ENCODE results near the gene ZNF280D.

ZNF280D gene

DNA sequence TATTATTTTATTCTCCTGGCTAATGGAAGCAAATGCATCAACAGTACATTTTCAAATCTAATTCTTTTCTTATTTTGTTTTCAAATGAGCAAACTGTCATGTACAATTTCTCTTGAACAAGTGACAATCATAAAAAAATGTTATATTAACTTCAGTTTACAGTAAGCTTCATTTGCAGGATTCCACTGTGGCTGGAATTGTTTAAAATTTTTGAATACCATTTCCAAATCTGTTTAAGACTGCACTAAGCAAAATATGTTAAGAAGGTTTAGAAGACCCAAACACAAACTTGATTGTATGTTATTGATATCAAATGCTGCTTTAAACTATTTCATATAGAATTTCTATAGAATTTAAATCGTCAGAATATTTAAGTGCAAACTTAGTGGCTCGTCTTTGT lies 92.8 kb downstream of the ZNF280D start:
- no peak for DNase-seq (ENCODE audit: extremely low read depth, low read depth)
- TF ChIP-seq, protein P1, sequence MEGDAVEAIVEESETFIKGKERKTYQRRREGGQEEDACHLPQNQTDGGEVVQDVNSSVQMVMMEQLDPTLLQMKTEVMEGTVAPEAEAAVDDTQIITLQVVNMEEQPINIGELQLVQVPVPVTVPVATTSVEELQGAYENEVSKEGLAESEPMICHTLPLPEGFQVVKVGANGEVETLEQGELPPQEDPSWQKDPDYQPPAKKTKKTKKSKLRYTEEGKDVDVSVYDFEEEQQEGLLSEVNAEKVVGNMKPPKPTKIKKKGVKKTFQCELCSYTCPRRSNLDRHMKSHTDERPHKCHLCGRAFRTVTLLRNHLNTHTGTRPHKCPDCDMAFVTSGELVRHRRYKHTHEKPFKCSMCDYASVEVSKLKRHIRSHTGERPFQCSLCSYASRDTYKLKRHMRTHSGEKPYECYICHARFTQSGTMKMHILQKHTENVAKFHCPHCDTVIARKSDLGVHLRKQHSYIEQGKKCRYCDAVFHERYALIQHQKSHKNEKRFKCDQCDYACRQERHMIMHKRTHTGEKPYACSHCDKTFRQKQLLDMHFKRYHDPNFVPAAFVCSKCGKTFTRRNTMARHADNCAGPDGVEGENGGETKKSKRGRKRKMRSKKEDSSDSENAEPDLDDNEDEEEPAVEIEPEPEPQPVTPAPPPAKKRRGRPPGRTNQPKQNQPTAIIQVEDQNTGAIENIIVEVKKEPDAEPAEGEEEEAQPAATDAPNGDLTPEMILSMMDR (IDR thresholded peaks at IDR 0.05; ENCODE audit: low read depth, low read length): no peak

DNA sequence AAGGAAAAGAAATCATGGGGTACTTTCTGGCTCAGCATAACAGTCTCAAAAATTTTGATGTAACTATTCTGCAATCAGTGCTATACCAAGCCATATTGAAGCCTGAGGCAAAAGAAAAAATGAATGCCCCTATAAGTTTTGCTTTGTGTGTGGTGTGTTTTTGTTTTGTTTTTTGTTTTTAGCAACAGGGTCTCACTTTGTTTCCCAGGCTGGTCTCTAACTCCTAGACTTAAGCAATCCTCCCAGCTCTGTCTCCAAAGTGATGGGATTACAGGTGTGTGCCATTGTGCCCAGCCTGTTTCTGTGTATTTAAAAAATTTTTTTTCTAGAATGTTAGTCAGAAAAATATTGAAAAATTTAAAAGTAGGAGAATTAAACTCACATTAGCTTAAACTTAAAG lies 93.2 kb downstream of the ZNF280D start:
- DNase-seq (ENCODE audit: extremely low read depth, low read depth): no peak
- TF ChIP-seq, protein P1 (IDR thresholded peaks at IDR 0.05; ENCODE audit: low read depth, low read length): no peak

DNA sequence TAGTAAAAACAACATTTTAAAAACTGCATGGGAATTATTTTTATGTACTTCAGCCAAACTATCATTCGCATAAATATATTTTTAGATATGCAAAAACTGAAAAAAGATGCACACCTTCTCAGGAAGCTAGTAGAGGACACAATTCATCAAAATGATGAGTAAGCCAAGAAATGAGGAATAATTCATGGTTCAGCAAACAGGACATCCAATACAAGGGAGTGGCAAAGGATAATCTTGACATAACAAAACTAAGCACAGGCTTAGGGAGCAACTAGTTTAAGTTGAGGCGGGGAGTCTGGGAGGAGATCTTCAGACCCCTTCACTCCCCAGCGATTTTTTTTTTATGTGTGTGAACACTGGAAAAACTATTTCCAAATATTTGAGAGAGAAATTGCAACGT lies 93.7 kb downstream of the ZNF280D start:
- TF ChIP-seq, protein P1 (IDR thresholded peaks at IDR 0.05; ENCODE audit: low read depth, low read length): no peak
- DNase-seq (ENCODE audit: extremely low read depth, low read depth): no peak

DNA sequence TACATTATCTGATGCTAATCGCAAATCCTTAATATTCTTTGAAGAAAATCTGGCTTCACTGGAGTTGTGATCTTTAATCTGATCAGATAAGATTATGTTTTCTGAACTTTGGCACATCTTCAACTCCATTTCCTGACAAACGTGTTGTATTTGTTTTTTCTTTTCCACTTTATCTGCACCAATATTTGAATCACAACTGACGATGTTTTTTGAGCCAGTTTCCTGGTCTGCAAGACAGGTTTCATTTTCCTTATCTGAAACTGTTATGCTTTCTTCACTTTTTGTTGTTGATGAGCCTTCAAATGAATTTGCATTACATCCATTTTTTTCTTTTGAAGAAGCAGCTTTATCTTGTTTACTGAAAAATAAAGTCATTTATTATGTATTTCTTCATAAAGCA lies 101.5 kb downstream of the ZNF280D start:
- TF ChIP-seq, protein P1 (IDR thresholded peaks at IDR 0.05; ENCODE audit: low read depth, low read length): no peak
- no peak for DNase-seq (ENCODE audit: extremely low read depth, low read depth)

DNA sequence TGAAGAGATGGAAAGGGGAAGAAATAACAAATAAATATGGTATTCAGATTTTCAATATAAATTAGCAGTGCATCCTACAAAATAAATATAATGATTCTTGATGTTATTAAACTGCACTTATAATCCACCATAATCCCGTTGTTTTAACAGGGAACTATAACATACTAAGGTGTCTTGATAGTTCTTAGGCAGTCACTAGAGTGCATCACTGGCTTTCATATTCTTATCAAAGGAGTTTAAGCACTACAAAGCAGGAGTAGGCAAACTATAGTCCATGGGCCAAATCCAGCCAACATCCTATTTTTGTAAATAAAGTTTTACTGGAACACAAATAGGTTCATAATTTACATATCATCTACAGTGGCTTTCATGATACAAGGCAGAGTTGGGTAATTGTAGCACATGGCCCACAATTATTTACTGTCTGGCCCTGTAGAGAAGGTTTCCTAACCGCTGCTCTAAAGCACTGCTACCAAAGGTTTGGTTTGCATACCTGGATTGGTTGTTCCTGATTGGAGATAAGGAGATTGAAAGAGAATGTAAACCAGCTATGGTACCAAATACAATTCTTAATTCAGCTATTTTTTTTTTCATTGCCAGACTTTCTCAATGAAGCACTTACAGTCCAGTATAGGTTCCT lies 104.3 kb downstream of the ZNF280D start:
- TF ChIP-seq, protein P1 (IDR thresholded peaks at IDR 0.05; ENCODE audit: low read depth, low read length): no peak
- DNase-seq (ENCODE audit: extremely low read depth, low read depth): no peak

DNA sequence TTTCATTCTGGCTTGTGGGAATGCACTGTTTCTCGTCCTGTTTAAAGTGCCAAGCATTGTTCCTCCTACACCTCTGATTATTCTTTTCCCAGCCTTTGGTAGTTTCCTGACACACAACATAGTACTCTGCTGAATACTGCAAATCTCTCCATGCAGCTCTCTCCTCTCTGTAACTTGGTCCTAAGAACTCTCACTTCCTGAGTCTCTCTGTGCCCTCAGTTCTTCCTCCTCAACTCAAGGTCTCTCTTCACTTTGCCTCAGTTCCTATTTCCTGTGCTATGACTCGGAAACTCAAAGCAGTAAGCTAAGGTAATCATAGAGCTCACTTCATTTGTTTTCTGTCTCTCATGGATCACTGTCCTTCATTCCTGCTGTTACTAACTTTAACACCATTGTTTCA lies 113.4 kb downstream of the ZNF280D start:
- TF ChIP-seq, protein P1 (IDR thresholded peaks at IDR 0.05; ENCODE audit: low read depth, low read length): no peak
- no peak for DNase-seq (ENCODE audit: extremely low read depth, low read depth)

DNA sequence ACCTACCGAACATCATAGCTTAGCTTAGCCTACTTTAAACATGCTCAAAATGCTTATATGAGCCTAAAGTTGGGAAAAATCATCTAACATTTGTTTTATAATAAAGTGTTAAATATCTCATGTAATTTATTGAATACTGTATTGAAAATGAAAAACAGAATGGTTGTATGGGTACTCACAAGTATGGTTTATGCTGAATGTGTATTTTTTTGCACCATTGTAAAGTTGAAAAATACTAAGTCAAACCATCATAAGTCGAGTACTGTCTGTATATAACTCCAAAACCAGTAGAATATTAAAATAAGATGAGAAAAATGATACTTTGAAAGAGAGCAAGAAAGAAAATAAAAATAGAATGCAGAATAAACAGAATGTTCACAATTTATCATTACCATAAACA lies 115.7 kb downstream of the ZNF280D start:
- TF ChIP-seq, protein P1 (IDR thresholded peaks at IDR 0.05; ENCODE audit: low read depth, low read length): no peak
- no peak for DNase-seq (ENCODE audit: extremely low read depth, low read depth)
